GM10248 (cell line): ENCODE data around the gene NPHP1.
"Not testable (repeated sequence)": the region's sequence is repeated elsewhere in the genome, so short reads cannot be mapped to it uniquely, and the experiment has no call there.

Experiments used
- CTCF ChIA-PET: fragments of 300-600 bp; sonication (Branson Sonifier 250); formaldehyde crosslinking; extraction: SDS; loops from one replicate; lab custom pipeline; 2021; ENCODE audit warnings: antibody characterized with exemption; lab: Yijun Ruan, JAX
- POLR2A ChIA-PET: fragments of 350-650 bp; sonication (Branson Sonifier 250); formaldehyde crosslinking; extraction: SDS; loops from one replicate; lab custom pipeline; 2020; ENCODE audit warnings: antibody characterized with exemption; lab: Yijun Ruan, JAX
- DNase-seq: peaks from one replicate; pipeline ENCODE4 v3.0.0; 2012; ENCODE audit errors: extremely low spot score
- TF ChIP-seq, protein P1 (sequence below): IDR thresholded peaks from 2 replicates; pipeline ENCODE4 v1.5.1; 2012; ENCODE audit warnings: mild to moderate bottlenecking, low read depth; ENCODE audit errors: extremely low read depth, missing control alignments, control extremely low read depth

NPHP1 gene

DNA sequence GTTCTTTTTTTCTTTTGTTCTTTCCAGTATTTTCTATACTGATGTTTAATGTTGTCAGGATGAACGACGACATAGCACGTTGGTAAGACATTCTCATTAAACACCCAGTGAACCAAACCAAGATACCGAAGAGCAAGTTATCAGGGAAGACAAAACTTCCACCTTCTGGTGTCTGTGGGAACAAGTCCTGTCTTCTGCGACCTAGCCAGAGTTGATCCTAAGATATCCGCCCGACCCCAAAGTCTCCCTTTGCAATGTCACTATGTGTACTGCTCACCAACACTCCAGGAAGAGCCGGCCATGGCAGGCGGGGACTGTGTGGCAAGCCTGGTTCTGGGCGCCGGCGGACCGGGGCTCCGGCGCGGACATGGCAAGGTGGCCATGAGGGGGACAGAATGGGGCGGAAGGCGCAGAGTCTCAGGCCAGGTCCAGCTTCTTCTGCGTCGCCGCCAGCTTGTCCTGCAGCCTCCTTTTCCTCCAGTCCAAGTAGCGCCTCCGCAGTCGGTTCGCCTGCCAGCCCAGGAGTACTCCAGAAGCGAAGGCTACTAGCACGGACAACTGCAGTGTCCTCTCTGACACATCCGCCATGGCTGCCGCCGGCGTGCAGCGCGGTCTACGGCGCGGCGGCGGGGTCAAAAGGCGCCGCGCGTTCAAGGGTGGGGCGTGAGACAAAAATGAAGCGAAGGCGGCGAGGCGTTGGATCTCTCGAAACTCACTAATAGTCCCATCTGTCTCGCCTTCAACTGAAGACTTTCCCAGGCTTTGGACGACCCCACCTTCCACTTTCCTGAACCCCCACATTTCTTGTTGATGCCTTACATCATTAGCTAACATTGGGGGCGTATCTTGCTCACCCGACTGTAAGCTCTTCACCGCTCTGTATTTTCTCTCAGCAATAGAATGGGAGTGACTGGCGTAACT is 7.4 kb upstream of the NPHP1 start, which contains the start of gene MTLN:
MTLN (minus strand) TSS at position 610 of the 921 bp plus-strand sequence; CDS start at position 588, 22 bp downstream.
- POLR2A ChIA-PET, result no interaction called here
- CTCF ChIA-PET, result no interaction called here
- peak; percentile 83 for DNase-seq
- TF ChIP-seq, protein P1, sequence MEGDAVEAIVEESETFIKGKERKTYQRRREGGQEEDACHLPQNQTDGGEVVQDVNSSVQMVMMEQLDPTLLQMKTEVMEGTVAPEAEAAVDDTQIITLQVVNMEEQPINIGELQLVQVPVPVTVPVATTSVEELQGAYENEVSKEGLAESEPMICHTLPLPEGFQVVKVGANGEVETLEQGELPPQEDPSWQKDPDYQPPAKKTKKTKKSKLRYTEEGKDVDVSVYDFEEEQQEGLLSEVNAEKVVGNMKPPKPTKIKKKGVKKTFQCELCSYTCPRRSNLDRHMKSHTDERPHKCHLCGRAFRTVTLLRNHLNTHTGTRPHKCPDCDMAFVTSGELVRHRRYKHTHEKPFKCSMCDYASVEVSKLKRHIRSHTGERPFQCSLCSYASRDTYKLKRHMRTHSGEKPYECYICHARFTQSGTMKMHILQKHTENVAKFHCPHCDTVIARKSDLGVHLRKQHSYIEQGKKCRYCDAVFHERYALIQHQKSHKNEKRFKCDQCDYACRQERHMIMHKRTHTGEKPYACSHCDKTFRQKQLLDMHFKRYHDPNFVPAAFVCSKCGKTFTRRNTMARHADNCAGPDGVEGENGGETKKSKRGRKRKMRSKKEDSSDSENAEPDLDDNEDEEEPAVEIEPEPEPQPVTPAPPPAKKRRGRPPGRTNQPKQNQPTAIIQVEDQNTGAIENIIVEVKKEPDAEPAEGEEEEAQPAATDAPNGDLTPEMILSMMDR, result no peak

DNA sequence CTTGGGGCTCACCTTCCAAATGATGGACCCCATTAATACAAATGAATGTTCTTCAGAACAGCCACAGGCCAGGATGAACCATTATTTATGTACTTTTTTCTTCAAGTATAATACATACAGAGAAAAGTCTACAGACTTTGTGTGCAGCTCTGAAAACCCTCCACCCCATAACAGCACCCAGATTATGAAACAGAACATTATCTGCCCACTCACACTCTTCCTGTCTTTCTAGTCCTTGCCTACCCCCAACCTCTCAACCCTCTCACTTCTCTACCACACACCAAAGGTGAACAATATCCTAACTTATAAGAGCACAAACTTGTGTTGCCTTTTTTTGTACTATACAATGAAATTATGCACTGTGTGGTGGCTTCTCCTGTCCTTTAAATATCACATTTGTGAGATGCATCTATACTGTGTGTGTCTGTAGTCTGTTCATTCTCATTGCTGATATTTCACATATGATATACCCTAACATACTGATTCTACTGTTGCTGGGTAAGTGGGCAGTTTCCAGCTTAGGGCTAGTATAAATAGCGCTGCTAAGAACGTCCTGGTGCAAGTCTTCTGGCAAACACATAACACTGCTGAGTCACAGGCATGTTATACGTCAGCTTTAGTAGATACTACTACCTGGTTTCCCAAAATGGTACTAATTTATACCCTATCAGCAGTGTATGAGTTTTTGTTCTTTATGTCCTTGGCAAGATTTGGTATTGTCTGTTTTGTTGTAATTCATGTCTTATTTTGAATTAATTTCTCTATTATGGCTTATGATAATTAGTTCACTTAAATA is 1.0 kb upstream of the NPHP1 start:
- POLR2A ChIA-PET, result no interaction called here
- CTCF ChIA-PET, result no interaction called here
- TF ChIP-seq, protein P1, result no peak
- DNase-seq, result no peak

DNA sequence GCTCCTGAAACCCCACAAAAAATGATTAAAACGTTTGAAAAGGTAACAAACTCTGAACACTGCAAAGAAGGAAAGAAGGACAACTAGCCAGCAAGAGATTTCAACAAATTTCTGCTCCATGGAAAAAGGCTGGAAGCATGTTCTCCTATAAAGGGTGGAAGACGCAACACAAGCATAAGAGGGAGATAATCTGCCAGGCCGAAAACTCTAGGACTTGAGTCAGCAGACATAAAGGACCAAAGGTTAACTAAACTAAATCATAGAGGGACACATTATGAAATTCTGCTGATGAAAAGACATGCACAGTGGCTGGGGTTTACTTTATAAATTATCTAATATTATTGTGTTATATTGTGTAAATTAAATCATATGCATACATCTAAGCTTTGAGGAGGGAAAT is 6.8 kb downstream of the NPHP1 start:
- POLR2A ChIA-PET, result no interaction called here
- TF ChIP-seq, protein P1, result no peak
- CTCF ChIA-PET, result no interaction called here
- no peak for DNase-seq

DNA sequence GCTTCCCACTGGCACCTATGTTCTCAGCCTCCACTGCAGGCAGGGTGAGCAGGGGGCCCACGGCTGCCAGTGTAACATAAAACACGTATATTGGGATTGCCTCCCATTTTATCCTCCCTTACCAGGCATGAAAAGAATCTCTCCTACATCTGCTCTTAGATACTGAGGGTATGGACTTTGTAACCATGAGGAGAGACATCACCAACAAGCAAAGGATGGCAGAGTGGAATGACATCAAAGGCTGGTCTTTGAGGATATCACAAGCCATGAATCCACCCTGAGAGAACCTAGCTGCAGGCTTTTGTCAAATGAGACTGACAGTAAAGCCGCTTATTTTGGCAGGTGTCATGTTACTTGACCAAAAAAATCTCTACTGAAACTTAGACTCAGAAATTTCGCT is 7.4 kb downstream of the NPHP1 start:
- TF ChIP-seq, protein P1, result no peak
- CTCF ChIA-PET, result no interaction called here
- DNase-seq, result no peak
- POLR2A ChIA-PET, result no interaction called here

DNA sequence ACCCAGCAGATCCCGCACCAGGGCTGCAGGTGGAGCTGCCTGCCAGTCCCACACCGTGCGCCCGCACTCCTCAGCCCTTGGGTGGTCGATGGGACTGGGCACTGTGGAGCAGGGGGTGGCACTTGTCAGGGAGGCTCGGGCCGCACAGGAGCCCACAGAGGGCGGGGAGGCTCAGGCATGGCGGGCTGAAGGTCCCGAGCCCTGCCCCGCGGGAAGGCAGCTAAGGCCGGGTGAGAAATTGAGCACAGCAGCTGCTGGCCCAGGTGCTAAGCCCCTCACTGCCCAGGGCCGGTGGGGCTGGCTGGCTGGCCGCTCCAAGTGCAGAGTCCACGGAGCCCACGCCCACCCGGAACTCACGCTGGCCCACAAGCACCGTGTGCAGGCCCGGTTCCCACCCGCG is 14.6 kb downstream of the NPHP1 start:
- CTCF ChIA-PET, DNase-seq, POLR2A ChIA-PET: not testable (repeated sequence)

DNA sequence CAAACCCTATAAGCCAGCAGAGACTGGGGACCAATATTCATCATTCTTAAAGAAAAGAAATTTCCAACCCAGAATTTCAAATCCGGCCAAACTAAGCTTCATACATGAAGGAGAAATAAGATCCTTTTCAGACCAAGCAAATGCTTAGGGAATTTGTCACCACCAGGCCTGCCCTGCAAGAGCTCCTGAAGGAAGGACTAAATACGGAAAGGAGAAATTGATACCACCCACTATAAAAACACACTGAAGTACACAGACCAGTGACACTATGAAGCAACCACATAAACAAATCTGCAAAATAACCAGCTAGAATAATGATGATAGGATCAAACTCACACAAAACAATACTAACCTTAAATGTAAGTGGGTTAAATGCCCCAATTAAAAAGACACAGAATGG is 22.4 kb downstream of the NPHP1 start:
- CTCF ChIA-PET, result interaction anchor here (0.9 kb wide), 1 partner anchor 13 kb away, joined by 3 read pairs; no protein-coding TSS in a partner anchor
- POLR2A ChIA-PET, result no interaction called here
- no peak for DNase-seq

More for the DNA sequence above, 22.4 kb downstream of the NPHP1 start:
- TF ChIP-seq, protein P1, result no peak
